Panc1 (cell line): ENCODE data around the gene TULP4. TPM values are rescaled to one million over a fixed set of nuclear protein-coding genes. Genes with fewer than 3 reads are reported as not detected.

Source experiments
- ATAC-seq: fragments of 200-7000 bp; cut with Tn5 transposase; 2 replicates; pipeline ENCODE4 v1.9.1; 2020; ENCODE audit warnings: mild to moderate bottlenecking, moderate library complexity
- BruUV-seq: library from RNA; stranded (reverse); fragments of 400-500 nt; replicated peaks from 2 replicates; lab custom pipeline; 2021; lab: Mats Ljungman, UMichigan
- CTCF ChIA-PET: fragments of 300-600 bp; sonication (Branson Sonifier 250); formaldehyde crosslinking; loops from one replicate; lab custom pipeline; 2022; ENCODE audit warnings: antibody characterized with exemption; lab: Charles Lee
- POLR2A ChIA-PET: fragments of 300-600 bp; sonication (Branson Sonifier 250); formaldehyde crosslinking; loops from one replicate; lab custom pipeline; 2022; ENCODE audit warnings: antibody characterized with exemption; lab: Charles Lee
- DNase-seq: peaks from one replicate; pipeline ENCODE4 v3.0.0-alpha.2; 2010; ENCODE audit warnings: low read depth, low spot score
- H3K27ac ChIP-seq: 2 replicates; pipeline ENCODE4 v1.5.1; 2011; ENCODE audit warnings: mild to moderate bottlenecking, low read length, inconsistent platforms
- H3K27me3 ChIP-seq: fragments of 200-500 bp; sonication (Bioruptor generic); 2 replicates; pipeline ENCODE4 v1.6.0; 2014; ENCODE audit warnings: low read length, inconsistent platforms; ENCODE audit not compliant: control insufficient read depth, insufficient read depth
- H3K36me3 ChIP-seq: fragments of 200-500 bp; sonication (Bioruptor generic); 2 replicates; pipeline ENCODE4 v1.5.1; 2014; ENCODE audit warnings: inconsistent platforms, mild to moderate bottlenecking, low read length, moderate library complexity; ENCODE audit not compliant: control insufficient read depth, insufficient read depth
- H3K4me1 ChIP-seq: 2 replicates; pipeline ENCODE4 v1.5.1; 2011; ENCODE audit warnings: inconsistent platforms, mild to moderate bottlenecking, low read length, moderate library complexity; ENCODE audit not compliant: control insufficient read depth, insufficient read depth
- H3K4me3 ChIP-seq, 2 experiments: 2 replicates each; pipeline ENCODE4 v1.5.1; 2011 to 2012; ENCODE audit warnings: low read depth in 2 of 2, low read length in 2 of 2, mild to moderate bottlenecking in 2 of 2, inconsistent platforms in 1 of 2, moderate library complexity in 1 of 2
- H3K9me3 ChIP-seq: fragments of 200-500 bp; sonication (Bioruptor generic); 2 replicates; pipeline ENCODE4 v1.5.1; 2014; ENCODE audit warnings: low read depth, mild to moderate bottlenecking, inconsistent platforms, low read length, moderate library complexity; ENCODE audit not compliant: control insufficient read depth, insufficient read depth
- CTCF ChIP-seq: fragments of 450-650 bp; IDR thresholded peaks from 2 replicates; pipeline ENCODE4 v1.5.1; 2017; ENCODE audit warnings: mild to moderate bottlenecking
- POLR2AphosphoS5 ChIP-seq: IDR thresholded peaks from 2 replicates; pipeline ENCODE4 v1.6.1; 2012; ENCODE audit warnings: mild to moderate bottlenecking, low read depth, low read length, moderate library complexity
- SIN3A ChIP-seq: IDR thresholded peaks from 2 replicates; pipeline ENCODE4 v1.6.1; 2012; ENCODE audit warnings: low read depth, mild to moderate bottlenecking, low read length, moderate library complexity, borderline replicate concordance; ENCODE audit not compliant: insufficient read depth
- TCF7L2 ChIP-seq: IDR thresholded peaks from 2 replicates; pipeline ENCODE4 v1.6.1; 2011; ENCODE audit warnings: mild to moderate bottlenecking, low read depth, low read length, inconsistent platforms
- in situ Hi-C: cut with HindIII; loops from 2 replicates; pipeline ENCODE4 v1.10.0; 2016; ENCODE audit warnings: low sequenced_read_pairs, low pct_unique_long_range_greater_than_20kb
- intact Hi-C: fragments of 100-400 bp; cut with micrococcal nuclease; formaldehyde crosslinking; loops from one replicate; pipeline ENCODE4 v1.10.0; 2022; ENCODE audit not compliant: unreplicated experiment
- total RNA-seq: library from RNA; stranded (reverse); gene quantifications from one replicate; pipeline ENCODE4 v1.2.1, GENCODE V29; 2021; ENCODE audit not compliant: unreplicated experiment
- TF ChIP-seq, protein P1 (sequence below), 2 experiments: IDR thresholded peaks; 2 replicates each; pipeline ENCODE4 v1.6.1; 2011 to 2012; ENCODE audit warnings: low read depth in 2 of 2, control low read depth in 1 of 2, low read length in 1 of 2, mild to moderate bottlenecking in 1 of 2, moderate library complexity in 1 of 2; ENCODE audit not compliant: insufficient read depth in 1 of 2

The TULP4 gene
- total RNA-seq, 1 experiment from 2014 or later = 105 TPM

- ATAC-seq (no peak), DNase-seq (no peak)
- intact Hi-C loops (loop anchor here (5.0 kb wide), 1 partner anchor 225 kb away; no protein-coding TSS in a partner anchor), in situ Hi-C loops (no loop called here)
- Histone ChIP-seq H3K27me3 (no peaks in the 10 kb centered on the region), H3K4me1 (no peaks in the 10 kb centered on the region), H3K36me3 (peaks cover 13% of the 10 kb centered on the region), H3K9me3 (no peaks in the 10 kb centered on the region), H3K4me3 (no peak overlapping the region), H3K27ac (no peak overlapping the region)
- POLR2A ChIA-PET = interaction anchor here (0.6 kb wide), 2 partner anchors 30 to 32 kb away, joined by 3 to 6 read pairs; no protein-coding TSS in a partner anchor
- CTCF ChIA-PET = interaction anchor here (0.5 kb wide), 1 partner anchor 17 kb away, joined by 3 read pairs; no protein-coding TSS in a partner anchor
- BruUV-seq = no TSS peak
- TF ChIP-seq SIN3A (no peak), CTCF (no peak), POLR2AphosphoS5 (no peak), TCF7L2 (no peak)
- TF ChIP-seq, protein P1, sequence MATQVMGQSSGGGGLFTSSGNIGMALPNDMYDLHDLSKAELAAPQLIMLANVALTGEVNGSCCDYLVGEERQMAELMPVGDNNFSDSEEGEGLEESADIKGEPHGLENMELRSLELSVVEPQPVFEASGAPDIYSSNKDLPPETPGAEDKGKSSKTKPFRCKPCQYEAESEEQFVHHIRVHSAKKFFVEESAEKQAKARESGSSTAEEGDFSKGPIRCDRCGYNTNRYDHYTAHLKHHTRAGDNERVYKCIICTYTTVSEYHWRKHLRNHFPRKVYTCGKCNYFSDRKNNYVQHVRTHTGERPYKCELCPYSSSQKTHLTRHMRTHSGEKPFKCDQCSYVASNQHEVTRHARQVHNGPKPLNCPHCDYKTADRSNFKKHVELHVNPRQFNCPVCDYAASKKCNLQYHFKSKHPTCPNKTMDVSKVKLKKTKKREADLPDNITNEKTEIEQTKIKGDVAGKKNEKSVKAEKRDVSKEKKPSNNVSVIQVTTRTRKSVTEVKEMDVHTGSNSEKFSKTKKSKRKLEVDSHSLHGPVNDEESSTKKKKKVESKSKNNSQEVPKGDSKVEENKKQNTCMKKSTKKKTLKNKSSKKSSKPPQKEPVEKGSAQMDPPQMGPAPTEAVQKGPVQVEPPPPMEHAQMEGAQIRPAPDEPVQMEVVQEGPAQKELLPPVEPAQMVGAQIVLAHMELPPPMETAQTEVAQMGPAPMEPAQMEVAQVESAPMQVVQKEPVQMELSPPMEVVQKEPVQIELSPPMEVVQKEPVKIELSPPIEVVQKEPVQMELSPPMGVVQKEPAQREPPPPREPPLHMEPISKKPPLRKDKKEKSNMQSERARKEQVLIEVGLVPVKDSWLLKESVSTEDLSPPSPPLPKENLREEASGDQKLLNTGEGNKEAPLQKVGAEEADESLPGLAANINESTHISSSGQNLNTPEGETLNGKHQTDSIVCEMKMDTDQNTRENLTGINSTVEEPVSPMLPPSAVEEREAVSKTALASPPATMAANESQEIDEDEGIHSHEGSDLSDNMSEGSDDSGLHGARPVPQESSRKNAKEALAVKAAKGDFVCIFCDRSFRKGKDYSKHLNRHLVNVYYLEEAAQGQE (IDR thresholded peaks at IDR 0.05; ENCODE audit: insufficient read depth in 1 of 2, low read depth in 2 of 2, low read length in 1 of 2) = no peak
Observed at GRCh38 chr6:158502263-158502950, 190.1 kb downstream of the TULP4 start.

DNA sequence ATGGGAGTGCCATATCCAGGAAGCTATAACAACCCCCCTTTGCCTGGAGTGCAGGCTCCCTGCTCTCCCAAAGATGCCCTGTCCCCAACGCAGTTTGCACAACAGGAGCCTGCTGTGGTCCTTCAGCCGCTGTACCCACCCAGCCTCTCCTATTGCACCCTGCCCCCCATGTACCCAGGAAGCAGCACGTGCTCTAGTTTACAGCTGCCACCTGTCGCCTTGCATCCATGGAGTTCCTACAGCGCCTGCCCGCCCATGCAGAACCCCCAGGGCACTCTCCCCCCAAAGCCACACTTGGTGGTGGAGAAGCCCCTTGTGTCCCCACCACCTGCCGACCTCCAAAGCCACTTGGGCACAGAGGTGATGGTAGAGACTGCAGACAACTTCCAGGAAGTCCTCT, 191.0 kb downstream of the TULP4 start:
- Histone ChIP-seq H3K4me1 (no peaks in the 10 kb centered on the region), H3K27me3 (no peaks in the 10 kb centered on the region), H3K9me3 (no peaks in the 10 kb centered on the region), H3K36me3 (peaks cover 12% of the 10 kb centered on the region), H3K4me3 (no peak overlapping the region), H3K27ac (no peak overlapping the region)
- no peak for DNase-seq
- ChIA-PET CTCF (interaction anchor here (0.6 kb wide), 1 partner anchor 16 kb away, joined by 3 read pairs; no protein-coding TSS in a partner anchor), POLR2A (no interaction called here)
- intact Hi-C loops (loop anchor here (5.0 kb wide), 1 partner anchor 226 kb away; no protein-coding TSS in a partner anchor), in situ Hi-C loops (no loop called here)
- TF ChIP-seq SIN3A (no peak), CTCF (no peak)
- ATAC-seq = no peak
- no TSS peak for BruUV-seq
